Keratinocyte (primary cell): ENCODE data around the gene SLC51B. TPM values are rescaled to one million over a fixed set of nuclear protein-coding genes. Genes with fewer than 3 reads are reported as not detected.

Experiments
- DNase-seq: peaks from one replicate; pipeline ENCODE4 v3.0.0-alpha.2; 2011; ENCODE audit warnings: low read depth, missing footprints, low spot score
- FAIRE-seq: peaks from 2 replicates; lab custom pipeline; 2011; peaks lifted over from hg19 to GRCh38; lab: Jason Lieb, UNC
- H2AFZ ChIP-seq: 2 replicates; pipeline ENCODE4 v1.6.0; 2012; ENCODE audit warnings: low read length, control low read depth, inconsistent platforms; ENCODE audit not compliant: control insufficient read depth
- H3K27ac ChIP-seq: 2 replicates; pipeline ENCODE4 v1.5.1; 2011; ENCODE audit warnings: low read length; ENCODE audit not compliant: control insufficient read depth, insufficient read depth
- H3K27me3 ChIP-seq: 3 replicates; pipeline ENCODE4 v1.6.0; 2011; ENCODE audit warnings: low read length; ENCODE audit not compliant: control insufficient read depth, insufficient read depth; ENCODE audit errors: extremely low read depth
- H3K36me3 ChIP-seq, 2 experiments: 2 replicates in 1 of 2; 3 replicates in 1 of 2; pipeline ENCODE4 v1.5.1; 2011; ENCODE audit warnings: low read length in 2 of 2, mild to moderate bottlenecking in 1 of 2; ENCODE audit not compliant: control insufficient read depth in 2 of 2, insufficient read depth in 2 of 2; ENCODE audit errors: extremely low read depth in 1 of 2
- H3K4me1 ChIP-seq: 3 replicates; pipeline ENCODE4 v1.5.1; 2011; ENCODE audit warnings: low read length; ENCODE audit not compliant: control insufficient read depth, insufficient read depth; ENCODE audit errors: extremely low read depth
- H3K4me2 ChIP-seq: 3 replicates; pipeline ENCODE4 v1.6.0; 2011; ENCODE audit warnings: low read depth, low read length; ENCODE audit not compliant: control insufficient read depth, insufficient read depth; ENCODE audit errors: extremely low read depth
- H3K4me3 ChIP-seq, 3 experiments: fragments of 200-600 bp in 1 of 3; sonication (generic) in 1 of 3; 2 replicates in 2 of 3; 3 replicates in 1 of 3; pipeline ENCODE4 v1.5.1; 2011 to 2016; ENCODE audit warnings: low read length in 3 of 3, mild to moderate bottlenecking in 3 of 3, control low read depth in 2 of 3, inconsistent platforms in 1 of 3, low read depth in 1 of 3, mixed read lengths in 1 of 3, mixed run types in 1 of 3, moderate library complexity in 1 of 3; ENCODE audit not compliant: control insufficient read depth in 2 of 3, insufficient read depth in 2 of 3; ENCODE audit errors: extremely low read depth in 1 of 3
- H3K79me2 ChIP-seq: 2 replicates; pipeline ENCODE4 v1.6.0; 2012; ENCODE audit warnings: low read length; ENCODE audit not compliant: control insufficient read depth, insufficient read depth
- H3K9ac ChIP-seq: 3 replicates; pipeline ENCODE4 v1.6.0; 2011; ENCODE audit warnings: low read length; ENCODE audit not compliant: control insufficient read depth, insufficient read depth; ENCODE audit errors: extremely low read depth
- H3K9me1 ChIP-seq: 3 replicates; pipeline ENCODE4 v1.6.0; 2011; ENCODE audit warnings: low read length; ENCODE audit not compliant: control insufficient read depth, insufficient read depth; ENCODE audit errors: extremely low read depth
- H3K9me3 ChIP-seq: 2 replicates; pipeline ENCODE4 v1.5.1; 2012; ENCODE audit warnings: low read depth, low read length; ENCODE audit not compliant: control insufficient read depth
- H4K20me1 ChIP-seq: 3 replicates; pipeline ENCODE4 v1.6.0; 2011; ENCODE audit warnings: low read length; ENCODE audit not compliant: control insufficient read depth, insufficient read depth; ENCODE audit errors: extremely low read depth
- CTCF ChIP-seq, 3 experiments: IDR thresholded peaks in 1 of 3; conservative IDR thresholded peaks in 1 of 3; optimal IDR thresholded peaks in 1 of 3; 2 replicates in 2 of 3; 3 replicates in 1 of 3; pipeline versions ENCODE3 to v1.5.1; 2011; ENCODE audit warnings: low read length in 3 of 3, mild to moderate bottlenecking in 3 of 3, moderate library complexity in 2 of 3, control low read depth in 1 of 3, inconsistent platforms in 1 of 3; ENCODE audit not compliant: insufficient read depth in 2 of 3; ENCODE audit errors: extremely low read depth in 1 of 3
- EZH2 ChIP-seq: IDR thresholded peaks from one replicate; pipeline ENCODE4 v1.6.1; 2012; ENCODE audit warnings: inconsistent platforms, mild to moderate bottlenecking, low read length, moderate library complexity
- dilution Hi-C: fragments of 300-500 bp; cut with MboI; formaldehyde crosslinking; loops from one replicate; pipeline ENCODE4 v1.7.0; 2020; ENCODE audit warnings: low sequenced_read_pairs; ENCODE audit not compliant: extremely low pct_ligation_motif_present
- polyA plus RNA-seq, 5 experiments: library from polyadenylated mRNA; depleted of rRNA in 3 of 5; stranded (reverse) in 3 of 5; stranded (forward) in 1 of 5; unstranded in 1 of 5; fragments of >200 nt; gene quantifications; 1 replicate in 1 of 5; 2 replicates in 3 of 5; 3 replicates in 1 of 5; pipeline versions ENCODE4 v1.2.1 to v1.2.3, GENCODE V29; 2011 to 2012; ENCODE audit warnings: missing spikeins in 2 of 5, low read depth in 1 of 5, low replicate concordance in 1 of 5

Gene SLC51B
- polyA plus RNA-seq, 1 donor (not counting 4 experiments of a cell fraction or from before 2014, with no cell fraction given): not detected

DNA sequence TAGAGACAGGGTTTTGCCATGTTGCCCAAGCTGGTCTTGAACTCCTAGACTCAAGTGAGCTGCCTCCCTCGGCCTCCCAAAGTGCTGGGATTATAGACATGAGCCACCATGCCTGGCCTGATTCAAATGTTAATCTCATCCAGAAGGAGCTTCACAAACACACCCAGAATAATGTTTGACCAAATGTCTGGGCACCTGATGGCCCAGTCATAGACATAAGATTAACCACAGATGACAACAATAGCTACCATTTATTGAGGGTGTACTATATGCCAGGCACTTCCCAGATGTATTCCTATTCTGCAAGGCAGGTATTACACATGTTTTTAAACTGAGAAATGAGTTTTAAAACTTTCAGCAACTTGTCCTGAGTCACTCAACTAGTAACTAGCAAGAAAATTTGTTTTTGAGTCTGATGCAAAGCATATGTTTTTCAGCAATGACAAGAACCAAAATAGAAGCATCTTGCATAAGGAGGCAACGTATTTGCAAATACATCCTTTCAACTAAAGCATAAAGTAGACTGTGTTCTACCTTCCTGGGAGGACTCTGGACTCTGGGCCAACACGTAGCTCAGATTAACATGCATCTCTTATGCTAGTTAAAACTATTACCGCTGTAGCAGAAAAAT, 47.3 kb upstream of the SLC51B start:
- dilution Hi-C loops: no loop called here
- Histone ChIP-seq H3K27me3 (no peaks in the 10 kb centered on the region), H3K4me2 (no peak overlapping the region), H3K27ac (no peak overlapping the region), H3K9me1 (no peaks in the 10 kb centered on the region), H2AFZ (no peak overlapping the region), H4K20me1 (no peaks in the 10 kb centered on the region), H3K4me1 (no peaks in the 10 kb centered on the region), H3K79me2 (no peaks in the 10 kb centered on the region), H3K9me3 (no peaks in the 10 kb centered on the region), H3K36me3 (no peaks in the 10 kb centered on the region), H3K4me3 (no peak overlapping the region), H3K9ac (no peak overlapping the region)
- DNase-seq (no peak), FAIRE-seq (no peak)
- TF ChIP-seq EZH2: no peak
- TF ChIP-seq CTCF (optimal IDR thresholded peaks at IDR 0.05 in 1 of 3, IDR thresholded peaks at IDR 0.05 in 1 of 3, conservative IDR thresholded peaks at IDR 0.05 in 1 of 3; ENCODE audit: extremely low read depth in 1 of 3, insufficient read depth in 2 of 3, low read length in 3 of 3): no peak

DNA sequence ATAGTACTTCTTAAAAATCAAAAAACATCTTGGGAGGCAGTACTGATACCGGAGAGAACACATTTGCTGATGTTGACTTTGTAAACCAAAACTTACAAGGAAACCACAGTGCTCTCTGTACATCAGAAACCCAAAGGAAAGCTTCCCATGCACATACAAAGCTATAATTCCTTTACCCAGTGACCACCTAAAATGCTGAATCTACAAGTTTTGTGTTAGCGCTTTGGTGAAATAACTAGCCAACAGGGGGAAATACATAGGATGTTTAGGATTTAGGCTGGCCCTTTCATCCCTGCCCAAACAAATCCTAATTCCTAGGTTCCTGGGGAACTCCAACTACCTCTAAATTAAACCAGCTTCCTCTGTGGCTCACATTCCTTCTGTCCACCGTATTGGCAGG, 40.2 kb upstream of the SLC51B start:
- Histone ChIP-seq H4K20me1 (no peaks in the 10 kb centered on the region), H3K36me3 (no peaks in the 10 kb centered on the region), H3K27ac (no peak overlapping the region), H3K4me1 (peaks cover 4% of the 10 kb centered on the region), H3K9ac (no peak overlapping the region), H2AFZ (no peak overlapping the region), H3K4me2 (no peak overlapping the region), H3K4me3 (no peak overlapping the region), H3K79me2 (no peaks in the 10 kb centered on the region), H3K27me3 (no peaks in the 10 kb centered on the region), H3K9me3 (no peaks in the 10 kb centered on the region), H3K9me1 (no peaks in the 10 kb centered on the region)
- dilution Hi-C loops: no loop called here
- FAIRE-seq (no peak), DNase-seq (no peak)
- TF ChIP-seq EZH2: no peak
- no peak for TF ChIP-seq CTCF (optimal IDR thresholded peaks at IDR 0.05 in 1 of 3, IDR thresholded peaks at IDR 0.05 in 1 of 3, conservative IDR thresholded peaks at IDR 0.05 in 1 of 3; ENCODE audit: extremely low read depth in 1 of 3, insufficient read depth in 2 of 3, low read length in 3 of 3)
